K562 (cell line): Measurements from ENCODE around the gene E2F1. TPM values are rescaled to one million over a fixed set of nuclear protein-coding genes. Genes with fewer than 3 reads are reported as not detected.
A peak's percentile ranks its signal among the peaks of the same experiment; 100 is the strongest.

Experiments
- ATAC-seq: fragments of 200-7000 bp; cut with Tn5 transposase; 3 replicates; pipeline ENCODE4 v1.9.1; 2020; ENCODE audit warnings: moderate library complexity
- BruUV-seq: library from RNA; stranded (reverse); fragments of 400-500 nt; replicated peaks from 2 replicates; lab custom pipeline; 2021; lab: Mats Ljungman, UMichigan
- CTCF ChIA-PET: fragments of 300-600 bp; formaldehyde crosslinking; extraction: SDS; loops from one replicate; lab custom pipeline; 2021; ENCODE audit warnings: low intra/inter-chr PET ratio; lab: Yijun Ruan, JAX
- POLR2A ChIA-PET: fragments of 300-600, 350-650 bp; sonication (Branson Sonifier 250); formaldehyde crosslinking; extraction: SDS; loops from one replicate; lab custom pipeline; 2021; ENCODE audit warnings: antibody characterized with exemption, inconsistent platforms; lab: Yijun Ruan, JAX
- DNase-seq, 4 experiments: peaks; one replicate each; pipeline versions ENCODE4 v3.0.0 to v3.0.0-alpha.2; 2011 to 2018; ENCODE audit warnings: low spot score in 3 of 4, mixed read lengths in 3 of 4; ENCODE audit errors: extremely low read depth in 1 of 4
- FAIRE-seq: peaks from 2 replicates; lab custom pipeline; 2011; peaks lifted over from hg19 to GRCh38; lab: Jason Lieb, UNC
- H2AFZ ChIP-seq: 2 replicates; pipeline ENCODE4 v1.6.0; 2011; ENCODE audit warnings: low read depth, low read length, control low read depth, inconsistent platforms
- H3K27ac ChIP-seq: fragments of 200-600 bp; 3 replicates; pipeline ENCODE4 v1.8.0; 2011; ENCODE audit warnings: low read depth, mild to moderate bottlenecking, control low read depth, inconsistent platforms, low read length, moderate library complexity, mixed read lengths; ENCODE audit errors: extremely low read depth
- H3K27me3 ChIP-seq, 2 experiments: fragments of 300-600 bp in 1 of 2; 2 replicates in 1 of 2; 3 replicates in 1 of 2; pipeline versions ENCODE4 v1.6.0 to v1.8.0; 2011; ENCODE audit warnings: inconsistent platforms in 2 of 2, low read length in 2 of 2, mild to moderate bottlenecking in 1 of 2, mixed read lengths in 1 of 2, moderate library complexity in 1 of 2; ENCODE audit not compliant: control insufficient read depth in 2 of 2, insufficient read depth in 2 of 2
- H3K36me3 ChIP-seq: fragments of 300-600 bp; 3 replicates; pipeline ENCODE4 v1.8.0; 2011; ENCODE audit warnings: mild to moderate bottlenecking, low read length, inconsistent platforms; ENCODE audit not compliant: control insufficient read depth, insufficient read depth
- H3K4me1 ChIP-seq, 2 experiments: fragments of 200-600 bp in 1 of 2; replicated peaks in 1 of 2; 2 replicates in 1 of 2; 3 replicates in 1 of 2; pipeline versions ENCODE4 v1.5.1 to v1.8.0; 2011; ENCODE audit warnings: inconsistent platforms in 2 of 2, low read length in 2 of 2, mild to moderate bottlenecking in 1 of 2, mixed read lengths in 1 of 2, moderate library complexity in 1 of 2; ENCODE audit not compliant: control insufficient read depth in 2 of 2, insufficient read depth in 2 of 2
- H3K4me2 ChIP-seq: 2 replicates; pipeline ENCODE4 v1.6.1; 2011; ENCODE audit warnings: low read length, control low read depth, inconsistent platforms, mixed read lengths; ENCODE audit not compliant: insufficient read depth
- H3K4me3 ChIP-seq: fragments of 200-600 bp; sonication (generic), shearing (Covaris generic); 2 replicates; pipeline ENCODE4 v1.5.1; 2016; ENCODE audit warnings: control low read depth, inconsistent platforms
- H3K79me2 ChIP-seq: fragments of 200-600 bp; 3 replicates; pipeline ENCODE4 v1.8.0; 2011; ENCODE audit warnings: low read length, inconsistent platforms; ENCODE audit not compliant: control insufficient read depth, insufficient read depth
- H3K9ac ChIP-seq, 2 experiments: 2 replicates each; pipeline versions ENCODE4 v1.6.0 to v1.6.1; 2011; ENCODE audit warnings: low read depth in 2 of 2, low read length in 2 of 2, control low read depth in 1 of 2, inconsistent platforms in 1 of 2, mild to moderate bottlenecking in 1 of 2, mixed read lengths in 1 of 2; ENCODE audit not compliant: insufficient read depth in 1 of 2
- H3K9me1 ChIP-seq: one replicate; pipeline ENCODE4 v1.6.0; 2011; ENCODE audit warnings: inconsistent platforms, mild to moderate bottlenecking, low read length, moderate library complexity; ENCODE audit not compliant: control insufficient read depth, insufficient read depth
- H3K9me3 ChIP-seq: replicated peaks from 2 replicates; pipeline ENCODE4 v1.5.1; 2011; ENCODE audit warnings: low read depth, low read length, inconsistent platforms; ENCODE audit not compliant: control insufficient read depth, insufficient read depth
- H4K20me1 ChIP-seq: replicated peaks from 2 replicates; pipeline ENCODE4 v1.6.1; 2011; ENCODE audit warnings: low read length, inconsistent platforms, mixed read lengths; ENCODE audit not compliant: control insufficient read depth, insufficient read depth
- DMBX1 ChIP-seq: fragments of 250-450 bp; sonication (Bioruptor Pico); IDR thresholded peaks from 2 replicates; pipeline ENCODE4 v1.8.0; 2022; ENCODE audit warnings: inconsistent platforms, mild to moderate bottlenecking, moderate library complexity, borderline replicate concordance
- ILF3 ChIP-seq: fragments of 450-650 bp; IDR thresholded peaks from 2 replicates; pipeline ENCODE4 v1.6.1; 2018; ENCODE audit warnings: antibody characterized with exemption, mild to moderate bottlenecking, moderate library complexity, borderline replicate concordance
- L3MBTL2 ChIP-seq: fragments of 450-650 bp; IDR thresholded peaks from 2 replicates; pipeline ENCODE4 v1.6.1; 2016; ENCODE audit warnings: mild to moderate bottlenecking, moderate library complexity
- PURB ChIP-seq: sonication (generic); formaldehyde crosslinking; IDR thresholded peaks from 2 replicates; pipeline ENCODE4 v1.9.0; 2021; ENCODE audit warnings: low read depth, mild to moderate bottlenecking, missing genetic modification reagents
- SMARCA4 ChIP-seq: fragments of 450-650 bp; IDR thresholded peaks from 2 replicates; pipeline ENCODE4 v1.6.1; 2016
- ZNF23 ChIP-seq: fragments of 250-450 bp; sonication (Bioruptor Pico); IDR thresholded peaks from 2 replicates; pipeline ENCODE4 v1.4.0; 2020; ENCODE audit warnings: mild to moderate bottlenecking
- ZNF584 ChIP-seq: fragments of 200-800 bp; sonication (Bioruptor generic); IDR thresholded peaks from 2 replicates; pipeline ENCODE4 v1.6.1; 2016; ENCODE audit warnings: low read depth, mild to moderate bottlenecking, missing genetic modification characterization, missing compliant biosample characterization
- WGBS: fragments of 100-300 bp; shearing (Covaris generic); methylation state at CpG from one replicate; pipeline ENCODE4 v1.1.6; 2016; ENCODE audit warnings: low coverage, mixed read lengths; ENCODE audit not compliant: insufficient coverage; ENCODE audit errors: missing lambda C conversion rate; 5-methylcytosine and 5-hydroxymethylcytosine counted together
- in situ Hi-C: fragments of 300-500 bp; cut with MboI; formaldehyde crosslinking; loops from 4 replicates; pipeline ENCODE4 v1.15.0; 2018; ENCODE audit warnings: inconsistent platforms, mixed read lengths
- intact Hi-C: fragments of 100-400 bp; cut with micrococcal nuclease; formaldehyde crosslinking; loops from 2 replicates; pipeline ENCODE4 v1.14.2; 2022
- polyA plus RNA-seq, 8 experiments: library from polyadenylated mRNA; depleted of rRNA in 4 of 8; stranded (reverse) in 5 of 8; unstranded in 3 of 8; fragments of >200 nt; fragmentation: Nextera tagmentation in 2 of 8; fragmentation: Illumina TruSeq in 1 of 8; extraction: Ambion mirVana in 2 of 8; extraction: Trizol in 1 of 8; gene quantifications; 2 replicates each; pipeline versions ENCODE4 v1.2.1 to v1.2.3, GENCODE V29; 2011 to 2014; ENCODE audit warnings: inconsistent platforms in 1 of 8, missing spikeins in 1 of 8
- total RNA-seq, 7 experiments: library from RNA; depleted of rRNA in 6 of 7; stranded (reverse); fragments of >200 nt in 6 of 7; fragmentation: Illumina TruSeq in 2 of 7; extraction: Trizol in 2 of 7; gene quantifications; 2 replicates each; pipeline versions ENCODE4 v1.2.1 to v1.2.3, GENCODE V29; 2011 to 2021; ENCODE audit warnings: low replicate concordance in 1 of 7
- TF ChIP-seq, protein P1 (sequence below), 2 experiments: fragments of 450-650 bp in 1 of 2; sonication (generic) in 1 of 2; formaldehyde crosslinking; conservative IDR thresholded peaks; 2 replicates each; pipeline versions ENCODE4 v1.4.0 to v1.8.1; 2020 to 2022; ENCODE audit warnings: mild to moderate bottlenecking in 1 of 2, missing genetic modification reagents in 1 of 2
- TF ChIP-seq, protein P2 (sequence below): fragments of 450-650 bp; formaldehyde crosslinking; IDR thresholded peaks from 2 replicates; pipeline ENCODE4 v1.4.0; 2022; ENCODE audit warnings: missing genetic modification characterization

E2F1 gene
- total and polyA plus RNA-seq, 9 of the 15 experiments (the other 6 are each of a cell fraction or from before 2014, with no cell fraction given), result 0.14 to 30.6 (median 13.1) TPM

DNA sequence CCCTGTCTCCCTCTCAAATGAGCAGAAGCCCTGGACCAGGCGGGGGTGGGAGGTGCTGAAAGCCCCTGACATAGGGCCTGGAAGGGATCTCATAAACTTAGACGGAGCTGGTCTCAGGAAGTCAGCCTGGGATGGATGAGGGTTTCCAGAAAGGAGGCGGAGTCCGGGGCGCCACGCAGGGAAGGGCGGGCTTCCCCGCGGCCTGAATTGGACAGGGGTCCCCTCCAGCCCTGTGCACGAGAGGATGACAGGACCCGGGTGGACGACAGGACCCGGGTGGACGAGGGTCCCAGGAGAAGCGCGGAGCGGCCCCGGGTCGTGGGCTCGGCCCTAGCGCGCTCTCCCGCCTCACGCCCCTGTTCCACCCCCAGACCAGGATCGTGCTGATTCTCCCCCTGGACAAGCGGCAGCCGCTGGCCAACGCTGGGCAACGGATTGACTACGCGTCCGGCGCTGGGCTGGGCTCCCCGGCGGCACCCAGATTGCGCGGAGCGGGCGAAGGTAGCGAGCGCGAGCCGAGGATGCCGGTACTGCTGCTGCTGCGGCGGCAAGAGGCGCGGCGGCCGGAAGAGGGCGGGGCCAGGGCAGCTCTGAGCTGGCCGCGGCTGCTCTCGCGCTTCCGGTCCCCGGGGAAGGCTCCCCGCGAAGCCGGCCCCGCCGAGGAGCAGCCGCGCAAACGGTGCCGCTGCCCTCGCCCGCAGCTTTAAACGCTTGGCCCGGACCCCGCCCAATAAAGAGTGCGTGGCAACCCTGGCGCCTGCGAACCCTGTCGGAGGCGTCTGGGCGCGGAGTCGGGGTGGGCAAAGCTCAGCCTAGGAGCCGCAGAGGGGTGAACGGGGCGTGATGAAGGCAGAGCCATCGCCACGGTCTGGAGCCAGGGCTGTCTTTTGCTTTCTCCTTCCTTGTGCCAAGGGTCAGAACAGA, 22.8 kb downstream of the E2F1 start:
- 1% methylated on average over 69 of the region's 84 CpGs for WGBS
- ATAC-seq, result peak; percentile 87
- H4K20me1 ChIP-seq, result peaks cover 11% of the 10 kb centered on the region; the same call in 1 of the 2 replicates
- peak overlapping the region; percentile 80 to 90 for H3K9ac ChIP-seq
- ChIA-PET POLR2A (interaction anchor here (0.6 to 5.4 kb wide), 12 partner anchors 8 to 1034 kb away, joined by 3 to 51 read pairs (median 4); no protein-coding TSS in a partner anchor), CTCF (no interaction called here)
- H2AFZ ChIP-seq, result peak overlapping the region; percentile 81
- in situ Hi-C loops, result no loop called here
- peak overlapping the region; percentile 81 for H3K4me3 ChIP-seq
- H3K9me3 ChIP-seq, result no peaks in the 10 kb centered on the region
- FAIRE-seq, result peak; percentile 80
- peak overlapping the region; percentile 85 for H3K4me2 ChIP-seq
- intact Hi-C loops, result no loop called here
- H3K79me2 ChIP-seq, result peaks cover 18% of the 10 kb centered on the region
- BruUV-seq, result no TSS peak
- H3K36me3 ChIP-seq, result peaks cover 45% of the 10 kb centered on the region; the same call in 2 of the 3 replicates
- peak overlapping the region; percentile 82 for H3K27ac ChIP-seq
- peak; percentile 84 to 90 (median 86) for DNase-seq
- no peaks in the 10 kb centered on the region for H3K9me1 ChIP-seq
- peaks cover 21 to 71% of the 10 kb centered on the region in 2 experiments; a peak in 4 of 5 replicates for H3K4me1 ChIP-seq
- no peaks in the 10 kb centered on the region for H3K27me3 ChIP-seq
- TF ChIP-seq ZNF23 (CRISPR knock-in tag) (no peak), ILF3 (no peak; the same call in 1 of the 2 replicates), ZNF584 (CRISPR knock-in tag) (no peak), SMARCA4 (no peak), PURB (CRISPR knock-in tag) (no peak), L3MBTL2 (peak; percentile 77), DMBX1 (CRISPR knock-in tag) (0 out of 2 replicates have a peak, but pooled peaks have one; percentile 34)
- TF ChIP-seq, protein P1, sequence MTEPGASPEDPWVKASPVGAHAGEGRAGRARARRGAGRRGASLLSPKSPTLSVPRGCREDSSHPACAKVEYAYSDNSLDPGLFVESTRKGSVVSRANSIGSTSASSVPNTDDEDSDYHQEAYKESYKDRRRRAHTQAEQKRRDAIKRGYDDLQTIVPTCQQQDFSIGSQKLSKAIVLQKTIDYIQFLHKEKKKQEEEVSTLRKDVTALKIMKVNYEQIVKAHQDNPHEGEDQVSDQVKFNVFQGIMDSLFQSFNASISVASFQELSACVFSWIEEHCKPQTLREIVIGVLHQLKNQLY (CRISPR knock-in tag; conservative IDR thresholded peaks at IDR 0.05), result no peak
- TF ChIP-seq, protein P2, sequence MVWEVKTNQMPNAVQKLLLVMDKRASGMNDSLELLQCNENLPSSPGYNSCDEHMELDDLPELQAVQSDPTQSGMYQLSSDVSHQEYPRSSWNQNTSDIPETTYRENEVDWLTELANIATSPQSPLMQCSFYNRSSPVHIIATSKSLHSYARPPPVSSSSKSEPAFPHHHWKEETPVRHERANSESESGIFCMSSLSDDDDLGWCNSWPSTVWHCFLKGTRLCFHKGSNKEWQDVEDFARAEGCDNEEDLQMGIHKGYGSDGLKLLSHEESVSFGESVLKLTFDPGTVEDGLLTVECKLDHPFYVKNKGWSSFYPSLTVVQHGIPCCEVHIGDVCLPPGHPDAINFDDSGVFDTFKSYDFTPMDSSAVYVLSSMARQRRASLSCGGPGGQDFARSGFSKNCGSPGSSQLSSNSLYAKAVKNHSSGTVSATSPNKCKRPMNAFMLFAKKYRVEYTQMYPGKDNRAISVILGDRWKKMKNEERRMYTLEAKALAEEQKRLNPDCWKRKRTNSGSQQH (CRISPR knock-in tag), result 0 out of 2 replicates have a peak, but pooled peaks have one; percentile 63
